ENCODE data around the gene NUP188. TPM values are rescaled to one million over a fixed set of nuclear protein-coding genes. Genes with fewer than 3 reads are reported as not detected.

Gene NUP188
- total and polyA plus RNA-seq, 10 of the 15 experiments (the other 5 are each of a cell fraction or from before 2014, with no cell fraction given), result 1.4 to 73.7 (median 48.9) TPM

- TF ChIP-seq NFYB (IDR thresholded peaks at IDR 0.05; ENCODE audit: insufficient read depth, low read depth, low read length) (peak; percentile 75; the same call in 1 of the 2 replicates), CHD2 (IDR thresholded peaks at IDR 0.05; ENCODE audit: borderline replicate concordance, low read depth, low read length) (peak; percentile 78; the same call in 1 of the 2 replicates), TAF1 (IDR thresholded peaks at IDR 0.05; ENCODE audit: borderline replicate concordance, low read depth, low read length) (peak; percentile 72; the same call in 1 of the 2 replicates), RAD51 (IDR thresholded peaks at IDR 0.05) (peak; percentile 98), BACH1 (IDR thresholded peaks at IDR 0.05; ENCODE audit: borderline replicate concordance) (0 out of 2 replicates have a peak, but pooled peaks have one; percentile 52), NKRF (conservative IDR thresholded peaks at IDR 0.05) (peak; percentile 71), PKNOX1 (IDR thresholded peaks at IDR 0.05) (peak; percentile 98), SMC3 (IDR thresholded peaks at IDR 0.05; ENCODE audit: borderline replicate concordance, low read length) (no peak), BHLHE40 (IDR thresholded peaks at IDR 0.05; ENCODE audit: borderline replicate concordance in 1 of 2, low read depth in 2 of 2, low read length in 1 of 2) (peak; percentile 91 to 95), HDAC6 (IDR thresholded peaks at IDR 0.05; ENCODE audit: unreplicated experiment) (no peak), PRDM15 (CRISPR knock-in tag; IDR thresholded peaks at IDR 0.05) (0 out of 2 replicates have a peak, but pooled peaks have one; percentile 60)
Observed at GRCh38 chr9:129036241-129036922, 88.9 kb downstream of the NUP188 start, which contains the start of gene MIGA2 (continued).

Data from GM12878 (cell line).